ENCODE results near the gene PKNOX1. TPM values are rescaled to one million over a fixed set of nuclear protein-coding genes. Genes with fewer than 3 reads are reported as not detected.
"Not testable (repeated sequence)": the region's sequence is repeated elsewhere in the genome, so short reads cannot be mapped to it uniquely, and the experiment has no call there.

PKNOX1 gene
- total RNA-seq, 2 experiments from 2014 or later: 16.9 to 18.0 TPM

DNA sequence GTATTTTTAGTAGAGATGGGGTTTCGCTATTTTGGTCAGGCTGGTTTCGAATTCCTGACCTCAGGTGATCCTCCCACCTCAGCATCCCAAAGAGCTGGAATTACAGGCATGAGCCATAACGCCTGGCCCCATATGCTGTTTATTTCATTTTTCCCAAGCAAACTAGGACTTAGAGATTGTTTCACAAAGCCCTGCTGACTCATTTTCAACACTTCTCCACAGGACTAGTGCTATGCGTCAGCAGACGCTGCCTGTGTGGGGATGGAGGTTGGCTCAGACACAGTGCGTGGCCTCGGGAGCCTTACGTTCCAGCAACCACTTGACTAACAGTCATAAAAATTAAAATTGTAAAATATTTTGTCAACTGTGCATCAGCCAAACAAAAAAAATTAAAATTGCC lies 22.7 kb downstream of the PKNOX1 start:
- peaks cover 18% of the 10 kb centered on the region for H3K9me3 Mint-ChIP-seq
- H3K4me3 Mint-ChIP-seq: no peak overlapping the region
- H3K4me1 Mint-ChIP-seq (ENCODE audit: low read depth): no peaks in the 10 kb centered on the region
- CTCF ChIA-PET: no interaction called here
- POLR2A ChIA-PET: no interaction called here
- peak; percentile 33 for DNase-seq
- intact Hi-C loops (cut with micrococcal nuclease): no loop called here
- H3K36me3 Mint-ChIP-seq: peaks cover 21% of the 10 kb centered on the region
- H3K27ac Mint-ChIP-seq: no peak overlapping the region
- no peaks in the 10 kb centered on the region for H3K27me3 Mint-ChIP-seq

DNA sequence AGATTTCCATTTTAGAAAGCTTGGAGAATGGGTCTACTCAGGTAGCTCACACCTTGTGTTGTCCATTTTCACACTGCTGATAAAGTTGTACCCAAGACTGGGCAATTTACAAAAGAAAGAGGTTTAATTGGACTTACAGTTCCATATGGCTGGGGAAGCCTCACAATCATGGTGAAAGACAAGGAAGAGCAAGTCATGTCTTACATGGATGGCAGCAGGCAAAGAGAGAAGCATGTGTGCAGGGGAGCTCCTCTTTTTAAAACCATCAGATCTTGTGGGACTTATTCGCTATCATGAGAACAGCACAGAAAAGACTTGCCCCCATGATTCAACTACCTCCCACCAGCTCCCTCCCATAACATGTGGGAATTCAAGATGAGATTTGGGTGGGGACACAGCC lies 23.6 kb downstream of the PKNOX1 start:
- H3K27ac Mint-ChIP-seq; intact Hi-C loops (cut with micrococcal nuclease); DNase-seq; H3K4me1 Mint-ChIP-seq (ENCODE audit: low read depth); POLR2A ChIA-PET; CTCF ChIA-PET; H3K27me3 Mint-ChIP-seq; H3K4me3 Mint-ChIP-seq: not testable (repeated sequence)
- peaks cover 18% of the 10 kb centered on the region for H3K9me3 Mint-ChIP-seq
- H3K36me3 Mint-ChIP-seq: peaks cover 21% of the 10 kb centered on the region

DNA sequence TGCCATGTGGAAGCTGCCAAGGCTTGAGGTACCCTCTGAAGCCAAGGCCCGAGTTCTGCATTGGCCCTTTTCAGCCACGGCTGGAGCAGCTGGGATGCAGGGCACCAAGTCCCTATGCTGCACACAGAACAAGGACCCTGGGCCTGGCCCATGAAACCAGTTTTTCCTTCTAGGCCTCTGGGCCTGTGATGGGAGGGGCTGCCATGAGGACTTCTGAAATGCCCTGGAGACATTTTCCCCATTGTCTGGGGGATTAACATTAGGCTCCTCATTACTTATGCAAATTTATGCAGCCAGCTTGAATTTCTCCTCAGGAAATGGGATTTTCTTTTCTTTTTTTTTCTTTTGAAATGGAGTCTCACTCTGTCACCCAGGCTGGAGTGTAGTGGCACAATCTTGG lies 24.8 kb downstream of the PKNOX1 start:
- H3K4me3 Mint-ChIP-seq; CTCF ChIA-PET; POLR2A ChIA-PET; H3K27me3 Mint-ChIP-seq; DNase-seq; intact Hi-C loops (cut with micrococcal nuclease); H3K27ac Mint-ChIP-seq; H3K4me1 Mint-ChIP-seq (ENCODE audit: low read depth): not testable (repeated sequence)
- H3K36me3 Mint-ChIP-seq: peaks cover 21% of the 10 kb centered on the region
- peaks cover 18% of the 10 kb centered on the region for H3K9me3 Mint-ChIP-seq

DNA sequence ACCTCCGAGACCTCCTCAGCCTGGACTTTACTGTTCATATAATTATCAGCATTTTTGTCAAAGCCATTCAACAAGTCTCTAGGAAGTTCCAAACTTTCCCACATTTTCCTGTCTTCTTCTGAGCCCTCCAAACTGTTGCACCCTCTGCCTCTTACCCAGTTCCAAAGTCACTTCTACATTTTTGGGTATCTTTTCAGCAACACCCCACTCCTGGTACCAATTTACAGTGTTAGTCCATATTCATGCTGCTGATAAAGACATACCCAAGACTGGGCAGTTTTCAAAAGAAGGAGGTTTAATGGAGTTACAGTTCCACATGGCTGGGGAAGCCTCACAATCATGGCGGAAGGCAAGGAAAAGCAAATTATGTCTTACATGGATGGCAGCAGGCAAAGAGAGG lies 25.7 kb downstream of the PKNOX1 start:
- H3K27ac Mint-ChIP-seq; POLR2A ChIA-PET; DNase-seq; H3K27me3 Mint-ChIP-seq; CTCF ChIA-PET; intact Hi-C loops (cut with micrococcal nuclease); H3K4me1 Mint-ChIP-seq (ENCODE audit: low read depth); H3K4me3 Mint-ChIP-seq: not testable (repeated sequence)
- H3K9me3 Mint-ChIP-seq: peaks cover 18% of the 10 kb centered on the region
- H3K36me3 Mint-ChIP-seq: peaks cover 21% of the 10 kb centered on the region

DNA sequence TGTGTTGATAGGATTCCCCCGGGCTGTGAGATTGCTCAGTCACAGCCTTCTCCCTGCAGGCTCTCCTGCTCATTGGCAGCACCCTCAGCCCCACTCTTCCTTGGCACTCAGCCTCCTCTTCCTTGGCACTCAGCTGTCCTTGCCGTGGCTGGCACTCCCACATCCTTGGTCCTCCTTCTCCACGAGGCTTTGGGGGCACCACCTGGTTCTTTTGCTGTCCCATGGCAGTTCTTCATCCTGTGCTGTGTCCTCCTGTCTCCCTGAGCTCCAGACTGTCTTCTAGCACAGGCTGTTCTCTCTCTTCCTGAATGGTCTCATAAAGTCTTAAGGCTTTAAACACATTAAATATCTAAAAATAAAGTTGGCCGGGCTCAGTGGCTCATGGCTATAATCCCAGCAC lies 27.0 kb downstream of the PKNOX1 start:
- Mint-ChIP-seq H3K27me3 (no peaks in the 10 kb centered on the region), H3K9me3 (peaks cover 18% of the 10 kb centered on the region), H3K36me3 (peaks cover 24% of the 10 kb centered on the region), H3K4me1 (ENCODE audit: low read depth) (no peaks in the 10 kb centered on the region), H3K27ac (no peak overlapping the region), H3K4me3 (no peak overlapping the region)
- CTCF ChIA-PET: no interaction called here
- intact Hi-C loops (cut with micrococcal nuclease): no loop called here
- DNase-seq: no peak
- POLR2A ChIA-PET: no interaction called here

GRCh38 chr21:43004926-43005325 lies 30.6 kb downstream of the PKNOX1 start:
- ChIA-PET POLR2A (no interaction called here), CTCF (no interaction called here)
- H3K4me1 Mint-ChIP-seq (ENCODE audit: low read depth): no peaks in the 10 kb centered on the region
- no peak overlapping the region for H3K4me3 Mint-ChIP-seq
- DNase-seq: no peak
- peaks cover 23% of the 10 kb centered on the region for H3K36me3 Mint-ChIP-seq
- peaks cover 5% of the 10 kb centered on the region for H3K9me3 Mint-ChIP-seq
- H3K27ac Mint-ChIP-seq: no peak overlapping the region
- intact Hi-C loops (cut with micrococcal nuclease): no loop called here
- no peaks in the 10 kb centered on the region for H3K27me3 Mint-ChIP-seq

GRCh38 chr21:43005635-43006034 lies 31.3 kb downstream of the PKNOX1 start:
- no peaks in the 10 kb centered on the region for H3K9me3 Mint-ChIP-seq
- peaks cover 20% of the 10 kb centered on the region for H3K36me3 Mint-ChIP-seq
- ChIA-PET CTCF (no interaction called here), POLR2A (no interaction called here)
- no peak overlapping the region for H3K27ac Mint-ChIP-seq
- intact Hi-C loops (cut with micrococcal nuclease): no loop called here
- H3K4me3 Mint-ChIP-seq: no peak overlapping the region
- no peaks in the 10 kb centered on the region for H3K4me1 Mint-ChIP-seq (ENCODE audit: low read depth)
- H3K27me3 Mint-ChIP-seq: no peaks in the 10 kb centered on the region
- DNase-seq: no peak

GRCh38 chr21:43006051-43006873 lies 31.9 kb downstream of the PKNOX1 start:
- H3K4me3 Mint-ChIP-seq; H3K27ac Mint-ChIP-seq; POLR2A ChIA-PET; DNase-seq; H3K9me3 Mint-ChIP-seq; H3K27me3 Mint-ChIP-seq; H3K4me1 Mint-ChIP-seq (ENCODE audit: low read depth); CTCF ChIA-PET; intact Hi-C loops (cut with micrococcal nuclease): not testable (repeated sequence)
- H3K36me3 Mint-ChIP-seq: peaks cover 20% of the 10 kb centered on the region

GRCh38 chr21:43006874-43007208 lies 32.5 kb downstream of the PKNOX1 start:
- no peak for DNase-seq
- ChIA-PET CTCF (no interaction called here), POLR2A (no interaction called here)
- intact Hi-C loops (cut with micrococcal nuclease): no loop called here
- peaks cover 23% of the 10 kb centered on the region for H3K36me3 Mint-ChIP-seq
- H3K27me3 Mint-ChIP-seq: no peaks in the 10 kb centered on the region
- no peaks in the 10 kb centered on the region for H3K4me1 Mint-ChIP-seq (ENCODE audit: low read depth)
- no peaks in the 10 kb centered on the region for H3K9me3 Mint-ChIP-seq
- no peak overlapping the region for H3K4me3 Mint-ChIP-seq
- no peak overlapping the region for H3K27ac Mint-ChIP-seq

- H3K9me3 Mint-ChIP-seq: no peaks in the 10 kb centered on the region
- CTCF ChIA-PET: no interaction called here
- H3K4me3 Mint-ChIP-seq: no peak overlapping the region
- no peaks in the 10 kb centered on the region for H3K27me3 Mint-ChIP-seq
- H3K4me1 Mint-ChIP-seq (ENCODE audit: low read depth): no peaks in the 10 kb centered on the region
- peaks cover 17% of the 10 kb centered on the region for H3K36me3 Mint-ChIP-seq
- POLR2A ChIA-PET: no interaction called here
- DNase-seq: peak; percentile 12
- no peak overlapping the region for H3K27ac Mint-ChIP-seq
- intact Hi-C loops (cut with micrococcal nuclease): no loop called here
These were observed 38.2 kb downstream of the PKNOX1 start for GRCh38 chr21:43012596-43012995.

GRCh38 chr21:43015906-43016540 lies 41.7 kb downstream of the PKNOX1 start:
- intact Hi-C loops (cut with micrococcal nuclease): no loop called here
- POLR2A ChIA-PET: no interaction called here
- no peaks in the 10 kb centered on the region for H3K9me3 Mint-ChIP-seq
- H3K27me3 Mint-ChIP-seq: no peaks in the 10 kb centered on the region
- no peak overlapping the region for H3K4me3 Mint-ChIP-seq
- DNase-seq: no peak
- CTCF ChIA-PET: no interaction called here
- no peak overlapping the region for H3K27ac Mint-ChIP-seq
- peaks cover 6% of the 10 kb centered on the region for H3K36me3 Mint-ChIP-seq
- no peaks in the 10 kb centered on the region for H3K4me1 Mint-ChIP-seq (ENCODE audit: low read depth)

- Mint-ChIP-seq H3K9me3 (no peaks in the 10 kb centered on the region), H3K27ac (no peak overlapping the region), H3K4me3 (no peak overlapping the region), H3K36me3 (peaks cover 9% of the 10 kb centered on the region), H3K4me1 (ENCODE audit: low read depth) (no peaks in the 10 kb centered on the region), H3K27me3 (no peaks in the 10 kb centered on the region)
- POLR2A ChIA-PET: no interaction called here
- CTCF ChIA-PET: no interaction called here
- no peak for DNase-seq
- intact Hi-C loops (cut with micrococcal nuclease): no loop called here
These were observed 42.4 kb downstream of the PKNOX1 start for GRCh38 chr21:43016728-43017127.

- peaks cover 13% of the 10 kb centered on the region for H3K36me3 Mint-ChIP-seq
- H3K4me1 Mint-ChIP-seq (ENCODE audit: low read depth): no peaks in the 10 kb centered on the region
- no peak overlapping the region for H3K4me3 Mint-ChIP-seq
- no peaks in the 10 kb centered on the region for H3K27me3 Mint-ChIP-seq
- DNase-seq: no peak
- ChIA-PET CTCF (no interaction called here), POLR2A (no interaction called here)
- intact Hi-C loops (cut with micrococcal nuclease): no loop called here
- no peak overlapping the region for H3K27ac Mint-ChIP-seq
- H3K9me3 Mint-ChIP-seq: no peaks in the 10 kb centered on the region
These were observed 44.2 kb downstream of the PKNOX1 start for GRCh38 chr21:43018519-43018918.
